Measurements from ENCODE around the gene ALG12. TPM values are rescaled to one million over a fixed set of nuclear protein-coding genes. Genes with fewer than 3 reads are reported as not detected.

ALG12 gene
- 7.5 to 13.8 TPM (median 10.1 TPM) in 5 replicates for total RNA-seq (2022; extraction: Qiagen RNA extraction)

GRCh38 chr22:49917974-49918910 is at the start of gene ALG12, which contains the start of gene CRELD2:
Gene ALG12, minus strand, starts transcription at chr22:49918438. Its CDS starts 4,673 bp downstream, at chr22:49913765.
Gene CRELD2, plus strand, starts transcription at chr22:49918634. Its CDS starts 136 bp downstream, at chr22:49918770.

GRCh38 chr22:49960159-49961004 is 42.1 kb upstream of the ALG12 start, which contains the start of gene PIM3:
Gene PIM3, plus strand, starts transcription at chr22:49960772. Its CDS starts 176 bp downstream, at chr22:49960948.

GRCh38 chr22:49852898-49853894 is 65.0 kb downstream of the ALG12 start, which contains the start of gene ZBED4:
Gene ZBED4, plus strand, starts transcription at chr22:49853844. Its CDS starts 29,819 bp downstream, at chr22:49883663.

Other genes with a start within 250 kb of the ALG12 start
- gene BRD1, start 90.6 kb downstream of the ALG12 start, total RNA-seq (2022; extraction: Qiagen RNA extraction) = 13.0 to 16.3 TPM (median 15.1 TPM) in 5 replicates
- gene ZBED4, start 64.6 kb downstream of the ALG12 start, total RNA-seq (2022; extraction: Qiagen RNA extraction) = 9.0 to 14.3 TPM (median 11.9 TPM) in 5 replicates
- gene CRELD2, start 196 bp upstream of the ALG12 start, total RNA-seq (2022; extraction: Qiagen RNA extraction) = 22.4 to 28.9 TPM (median 28.0 TPM) in 5 replicates
- gene PIM3, start 42.3 kb upstream of the ALG12 start, total RNA-seq (2022; extraction: Qiagen RNA extraction) = 47.7 to 76.4 TPM (median 72.4 TPM) in 5 replicates
- 0.05 to 0.06 TPM in 2 of 5 replicates, not detected in the others for gene IL17REL, start 94.3 kb upstream of the ALG12 start, total RNA-seq (2022; extraction: Qiagen RNA extraction)
- not detected in 5 replicates for gene TTLL8, start 139.9 kb upstream of the ALG12 start, total RNA-seq (2022; extraction: Qiagen RNA extraction)
- gene MLC1, start 167.0 kb upstream of the ALG12 start, total RNA-seq (2022; extraction: Qiagen RNA extraction) = 0.02 TPM in 1 of 5 replicates, not detected in the others
- gene MOV10L1, start 171.6 kb upstream of the ALG12 start, total RNA-seq (2022; extraction: Qiagen RNA extraction) = 0.03 TPM in 1 of 5 replicates, not detected in the others